ENCODE results near the gene BLM.

BLM gene

DNA sequence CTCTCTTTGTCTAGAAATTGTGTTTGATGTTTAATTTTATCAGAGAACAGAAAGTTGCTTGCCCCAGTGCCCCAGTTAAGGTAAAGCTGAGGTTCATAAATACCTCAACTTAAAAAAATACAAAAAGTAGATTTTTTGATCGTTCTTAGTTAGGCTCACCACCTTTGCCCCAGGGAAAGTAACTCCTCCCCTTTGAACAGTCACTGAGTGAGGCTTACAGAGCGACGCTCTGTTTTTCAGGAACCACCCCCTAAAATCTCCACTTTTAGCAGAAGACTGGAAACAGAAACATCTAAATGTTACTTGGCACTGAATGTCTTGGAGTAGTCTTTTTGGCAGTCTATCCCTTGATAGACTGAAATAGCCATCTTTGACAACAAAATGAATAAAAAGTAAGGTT is 24.9 kb downstream of the BLM start:
- peak; percentile 57 to 67 for DNase-seq

DNA sequence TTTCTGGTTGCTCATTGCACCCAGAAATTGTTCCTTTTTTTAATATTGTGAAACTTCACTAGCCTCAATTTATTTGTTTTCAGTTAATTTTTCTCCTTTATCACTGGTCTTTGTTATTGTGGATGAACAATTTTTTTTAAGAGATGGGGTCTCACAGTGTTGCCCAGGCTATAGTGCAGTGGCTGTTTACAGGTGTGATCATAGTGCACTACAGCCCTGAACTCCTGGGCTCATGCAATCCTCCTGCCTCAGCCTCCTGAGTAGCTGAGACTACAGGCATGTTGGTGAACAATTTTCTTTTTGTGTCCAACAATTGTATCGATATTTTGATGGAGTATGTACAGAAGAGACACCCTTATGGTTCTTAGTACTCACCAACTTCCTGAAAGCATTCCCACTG is 26.3 kb downstream of the BLM start:
- no peak for DNase-seq

DNA sequence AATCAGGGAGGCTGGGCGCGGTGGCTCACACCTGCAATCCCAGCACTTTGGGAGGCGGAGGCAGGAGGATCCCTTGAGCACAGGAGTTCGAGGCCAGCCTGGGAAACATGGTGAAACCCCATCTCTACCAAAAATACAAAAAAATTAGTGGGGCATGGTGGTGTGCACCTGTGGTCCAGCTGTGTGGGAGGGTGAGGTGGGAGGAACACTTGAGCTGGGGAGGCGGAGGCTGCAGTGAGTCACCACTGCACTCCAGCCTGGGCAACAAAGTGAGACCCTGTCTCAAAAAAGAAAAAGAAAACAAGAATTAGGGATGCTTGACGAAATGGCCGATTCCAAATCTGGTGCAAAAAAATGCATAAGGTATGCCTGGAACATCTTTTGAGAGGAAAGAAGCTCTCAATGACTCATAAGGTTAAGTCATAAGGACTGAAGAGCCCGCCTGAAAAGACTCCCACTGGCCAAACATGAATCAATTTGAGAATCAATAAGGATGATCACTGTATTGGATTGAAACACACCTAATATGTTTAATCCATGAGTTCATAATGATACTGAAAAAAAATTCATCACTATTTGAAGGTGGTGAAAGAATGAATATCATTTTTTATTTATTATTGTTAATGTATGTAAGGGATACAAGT is 27.7 kb downstream of the BLM start:
- DNase-seq, result no peak

- peak in 1 of 2 donors; percentile 40 for DNase-seq
These were observed 32.6 kb downstream of the BLM start for GRCh38 chr15:90749754-90750153.

- DNase-seq, result peak; percentile 72 to 74
These were observed 33.0 kb downstream of the BLM start for GRCh38 chr15:90750186-90750585.

- no peak for DNase-seq
These were observed 34.2 kb downstream of the BLM start for GRCh38 chr15:90751300-90751825.

GRCh38 chr15:90756916-90757315 is 39.8 kb downstream of the BLM start:
- DNase-seq, result no peak

GRCh38 chr15:90757461-90757860 is 40.3 kb downstream of the BLM start:
- no peak for DNase-seq

GRCh38 chr15:90760661-90761232 is 43.6 kb downstream of the BLM start:
- DNase-seq, result no peak

DNA sequence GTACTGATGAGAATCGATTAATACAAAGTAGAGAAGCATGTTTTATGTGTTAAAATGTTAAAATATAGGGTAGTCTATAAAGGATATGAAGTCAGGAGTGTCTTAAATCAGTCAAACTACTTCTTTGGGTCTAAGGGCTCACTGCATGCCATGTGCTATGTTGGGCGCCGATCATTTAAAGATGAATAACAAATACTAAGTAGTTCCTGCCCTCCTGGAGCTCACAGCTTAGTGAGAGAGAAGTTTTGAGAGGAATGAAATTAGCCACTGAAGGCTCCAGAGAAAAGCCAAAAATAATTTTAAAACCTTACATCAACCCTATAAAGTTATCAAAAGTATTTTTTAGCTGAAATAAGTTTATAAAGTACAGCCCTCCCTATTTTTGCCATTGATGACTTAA is 44.5 kb downstream of the BLM start:
- no peak for DNase-seq

GRCh38 chr15:90762109-90762508 is 45.0 kb downstream of the BLM start:
- DNase-seq, result peak; percentile 82 to 94

- DNase-seq, result no peak
These were observed 46.4 kb downstream of the BLM start for GRCh38 chr15:90763366-90764099.

- DNase-seq, result peak in 1 of 2 donors; percentile 14
These were observed 48.4 kb downstream of the BLM start for GRCh38 chr15:90765531-90765930.

- DNase-seq, result no peak
These were observed 48.8 kb downstream of the BLM start for GRCh38 chr15:90765966-90766365.

DNA sequence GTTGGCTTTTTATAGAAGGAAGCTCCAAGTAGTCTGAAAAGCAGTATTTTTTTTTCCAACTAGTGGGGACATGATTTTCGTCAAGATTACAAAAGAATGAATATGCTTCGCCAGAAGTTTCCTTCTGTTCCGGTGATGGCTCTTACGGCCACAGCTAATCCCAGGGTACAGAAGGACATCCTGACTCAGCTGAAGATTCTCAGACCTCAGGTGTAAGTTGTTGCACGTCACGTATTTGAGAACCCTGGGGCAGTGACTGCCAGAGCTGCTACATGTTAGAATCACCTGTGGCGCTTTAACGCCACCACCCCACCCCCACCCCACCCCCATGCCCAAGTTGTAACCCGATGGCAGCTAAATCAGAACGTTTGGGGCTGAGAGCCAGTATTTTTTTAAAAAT is 52.2 kb downstream of the BLM start:
- no peak for DNase-seq

DNA sequence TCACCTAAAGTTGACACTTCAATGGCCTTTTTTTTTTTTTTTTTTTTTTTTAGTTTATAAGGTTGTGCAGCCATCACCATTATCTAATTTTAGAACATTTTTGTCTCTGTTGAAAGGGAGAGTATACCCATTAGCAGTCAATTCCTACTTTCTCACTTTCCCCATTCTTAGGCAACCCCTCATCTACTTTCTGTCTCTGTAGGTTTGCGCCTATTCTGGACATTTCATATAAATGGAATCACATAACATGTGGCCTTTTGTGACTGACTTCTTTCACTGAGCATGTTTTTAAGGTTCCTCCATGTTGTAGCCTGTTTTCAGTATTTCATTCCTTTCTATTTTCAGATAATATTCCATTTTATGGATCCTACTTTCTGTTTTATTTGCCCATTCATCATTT is 56.3 kb downstream of the BLM start:
- no peak for DNase-seq

DNA sequence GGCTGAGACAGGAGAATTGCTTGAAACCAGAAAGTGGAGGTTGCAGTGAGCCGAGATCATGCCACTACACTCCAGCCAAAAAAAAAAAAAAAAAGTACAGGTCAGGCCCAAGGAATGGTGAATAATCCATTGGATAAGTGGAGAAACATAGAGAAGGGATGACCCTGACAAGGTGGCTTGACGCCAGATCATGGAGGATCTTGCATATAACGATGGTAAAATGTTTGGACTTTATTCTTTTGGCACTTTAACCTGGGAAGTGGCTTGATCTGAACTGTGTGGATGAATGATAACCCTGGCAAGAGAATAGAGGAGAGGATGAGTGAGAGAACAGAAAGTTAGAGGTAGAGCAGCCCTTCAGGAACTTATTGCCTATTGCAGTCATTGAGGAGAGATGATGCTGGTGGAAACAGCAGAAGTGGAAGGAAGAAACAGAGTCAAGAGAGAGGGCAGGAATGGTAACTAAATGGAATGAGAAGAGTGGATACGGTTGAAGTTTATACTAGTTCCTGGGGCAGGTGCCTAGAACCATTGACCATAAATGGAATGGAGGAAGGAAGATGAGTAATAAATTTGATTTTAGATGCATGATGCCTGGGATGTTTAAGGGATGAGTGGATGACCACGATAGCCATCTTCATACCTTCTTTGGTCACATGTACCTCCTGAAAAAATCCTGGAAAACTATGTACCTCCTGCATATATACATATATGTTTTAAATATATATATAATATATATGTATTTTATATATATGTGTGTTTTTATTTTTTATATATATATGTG is 57.8 kb downstream of the BLM start:
- DNase-seq, result no peak

DNA sequence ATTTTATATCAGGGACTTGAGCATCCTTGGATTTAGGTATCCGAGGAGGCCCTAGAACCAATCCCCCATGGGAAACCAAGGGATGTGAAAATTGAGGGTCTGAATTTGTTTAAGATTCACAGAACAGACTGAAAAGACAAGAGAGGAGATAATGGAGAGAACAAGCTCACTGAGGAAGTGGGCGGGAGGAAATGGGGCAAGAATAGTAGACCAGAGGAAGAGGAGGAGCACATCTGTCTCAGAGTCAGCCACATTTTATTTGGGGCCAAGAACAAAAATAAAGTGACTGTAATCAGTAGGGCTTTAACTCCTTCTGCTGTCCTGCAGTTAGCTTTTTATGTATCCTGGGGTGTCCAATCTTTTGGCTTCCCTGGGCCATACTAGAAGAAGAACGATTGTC is 63.8 kb downstream of the BLM start:
- peak; percentile 26 to 56 for DNase-seq

GRCh38 chr15:90782442-90782841 is 65.3 kb downstream of the BLM start:
- no peak for DNase-seq

- DNase-seq, result no peak
These were observed 70.7 kb downstream of the BLM start for GRCh38 chr15:90787881-90788280.

GRCh38 chr15:90789462-90789861 is 72.3 kb downstream of the BLM start:
- no peak for DNase-seq

GRCh38 chr15:90790057-90790456 is 72.9 kb downstream of the BLM start:
- no peak for DNase-seq

GRCh38 chr15:90790561-90790960 is 73.4 kb downstream of the BLM start:
- DNase-seq, result no peak
